ENCODE data around the gene DDRGK1.
A peak's percentile ranks its signal among the peaks of the same experiment; 100 is the strongest.
"Not testable (repeated sequence)": the region's sequence is repeated elsewhere in the genome, so short reads cannot be mapped to it uniquely, and the experiment has no call there.

The DDRGK1 gene

DNA sequence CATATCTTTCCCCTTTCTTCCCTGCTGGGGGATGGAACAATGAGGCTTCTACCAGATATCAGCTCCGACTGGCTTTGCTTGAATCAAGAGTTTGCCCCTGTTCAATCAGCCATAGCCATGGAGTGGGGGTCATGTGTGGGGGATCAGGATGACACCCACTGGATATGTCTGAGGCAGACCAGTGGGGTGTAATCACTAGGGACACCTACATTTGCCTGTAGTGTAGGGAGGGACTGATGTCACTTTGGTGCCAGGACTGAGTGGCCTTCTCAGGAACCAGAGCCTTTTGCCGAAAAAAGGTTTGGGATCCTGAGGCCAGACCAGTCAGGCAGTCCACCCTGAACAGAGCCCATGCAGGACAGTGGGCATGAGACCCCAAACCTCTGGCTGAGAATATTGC is 5.9 kb upstream of the DDRGK1 start:
- no peak for DNase-seq

DNA sequence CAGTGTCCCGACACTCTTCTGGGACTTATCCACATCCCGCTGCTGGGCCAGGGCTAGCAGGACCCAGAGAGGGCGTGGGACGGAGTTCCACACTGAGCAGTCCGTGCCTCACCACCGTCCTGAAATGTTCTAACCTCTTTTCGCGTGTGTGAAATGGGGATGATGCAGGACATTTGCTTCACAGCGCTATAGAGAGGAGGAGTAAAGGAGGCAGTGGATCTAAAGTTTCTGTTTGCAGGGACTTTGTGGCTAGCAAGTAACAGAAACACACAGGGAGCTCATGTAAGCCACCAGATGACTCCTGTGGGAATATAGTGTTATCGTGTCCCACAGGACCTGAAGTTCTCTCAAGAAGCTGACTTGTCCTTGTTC is 5.5 kb upstream of the DDRGK1 start:
- DNase-seq: no peak

DNA sequence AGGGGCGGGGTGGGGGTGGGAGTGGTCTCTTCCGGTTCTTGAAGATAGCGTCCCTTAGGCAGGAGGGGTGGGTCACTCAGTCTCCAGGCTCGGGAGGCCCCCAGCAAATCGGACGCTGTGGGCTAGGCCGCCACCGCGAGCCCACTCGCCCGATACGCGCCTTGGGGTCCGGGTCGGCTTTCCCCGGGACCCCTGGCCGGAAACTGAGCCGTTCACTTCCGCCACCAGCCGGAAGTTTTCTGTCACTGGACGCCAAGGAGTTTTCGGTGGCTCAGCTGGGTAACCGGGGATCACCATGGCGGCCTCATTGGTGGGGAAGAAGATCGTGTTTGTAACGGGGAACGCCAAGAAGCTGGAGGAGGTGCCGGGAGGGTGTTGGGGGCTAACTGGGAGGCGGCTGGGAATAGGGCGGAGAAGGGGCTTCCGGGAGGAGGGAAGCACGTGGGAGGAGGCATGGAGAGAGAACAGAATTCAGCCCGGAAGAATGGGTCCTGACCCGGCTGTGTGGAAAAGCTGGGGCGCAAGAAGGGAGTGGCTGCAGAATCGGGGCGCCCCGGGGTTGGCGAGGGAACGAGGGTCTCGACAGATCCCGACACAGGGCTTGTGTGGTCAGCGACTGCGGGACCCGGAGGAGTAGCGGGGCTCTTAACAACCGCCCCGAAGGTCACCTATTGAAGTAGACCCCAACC is 4.9 kb upstream of the DDRGK1 start, which contains the start of gene ITPA:
ITPA (plus strand) TSS at position 242 of the 689 bp plus-strand sequence; CDS start at position 296, 54 bp downstream.
- DNase-seq: peak; percentile 18 to 23

DNA sequence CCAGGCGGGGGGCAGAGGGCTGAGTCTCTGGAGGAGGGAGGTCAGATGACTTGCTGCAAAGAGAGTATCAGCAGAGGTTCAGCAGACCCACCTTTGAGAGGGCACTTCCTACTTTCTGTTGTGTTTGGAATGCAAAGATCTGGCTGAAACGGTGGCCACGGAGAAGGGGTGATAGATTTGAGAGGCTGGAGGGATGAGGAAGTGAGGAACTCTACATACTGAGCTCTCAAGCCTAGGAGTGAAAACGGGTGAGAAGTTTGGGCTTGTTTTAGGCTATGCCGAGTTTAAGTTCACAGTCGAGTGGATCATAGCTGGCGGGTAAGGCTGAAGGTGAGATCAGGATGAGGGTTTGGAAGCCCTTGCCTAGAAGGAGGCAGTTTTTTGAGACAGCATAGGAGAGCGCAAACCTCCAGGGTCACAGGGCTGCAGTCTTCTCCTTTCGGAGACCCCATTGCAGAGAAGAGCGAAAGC is 4.3 kb upstream of the DDRGK1 start:
- DNase-seq: no peak

DNA sequence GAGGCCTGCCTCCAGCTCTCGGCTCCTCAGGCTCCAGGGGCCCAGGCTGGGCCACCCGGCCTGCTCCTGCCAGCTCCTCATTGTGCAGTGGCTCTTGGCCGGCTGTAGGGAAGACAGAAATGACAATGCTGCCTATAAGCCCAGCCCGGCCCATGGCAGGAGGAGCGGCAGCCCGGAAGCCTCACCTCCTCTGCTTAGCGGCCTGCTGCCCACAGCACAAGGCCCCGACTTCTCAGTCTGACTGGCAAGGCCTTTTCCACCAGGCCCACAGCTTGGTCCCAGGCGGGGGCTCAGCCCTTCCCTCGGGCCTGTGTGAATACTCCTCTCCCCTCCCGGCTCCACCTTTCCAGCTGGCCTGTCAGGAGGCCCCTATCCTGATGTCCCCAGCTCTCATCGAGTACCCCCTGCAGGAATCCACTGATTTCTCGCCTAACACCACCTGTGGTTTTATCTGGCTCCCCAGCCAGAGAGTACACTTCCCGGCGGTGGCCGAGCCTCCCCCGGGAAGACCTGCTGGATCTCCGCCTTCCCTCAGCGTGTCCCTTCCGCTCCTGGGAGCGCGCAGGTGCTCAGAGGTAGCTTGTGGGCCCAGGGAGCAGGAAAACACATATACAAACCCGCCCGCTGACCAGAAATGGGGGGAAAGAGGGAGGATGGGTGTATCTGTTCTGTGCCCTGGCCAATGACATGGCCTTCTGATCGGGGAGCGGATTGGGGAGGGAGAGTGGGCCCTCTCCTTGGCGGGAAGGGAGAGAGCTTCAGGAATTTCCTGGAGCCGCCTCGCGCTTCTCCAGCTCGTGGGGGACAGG is 963 bp downstream of the DDRGK1 start:
- DNase-seq: no peak

DNA sequence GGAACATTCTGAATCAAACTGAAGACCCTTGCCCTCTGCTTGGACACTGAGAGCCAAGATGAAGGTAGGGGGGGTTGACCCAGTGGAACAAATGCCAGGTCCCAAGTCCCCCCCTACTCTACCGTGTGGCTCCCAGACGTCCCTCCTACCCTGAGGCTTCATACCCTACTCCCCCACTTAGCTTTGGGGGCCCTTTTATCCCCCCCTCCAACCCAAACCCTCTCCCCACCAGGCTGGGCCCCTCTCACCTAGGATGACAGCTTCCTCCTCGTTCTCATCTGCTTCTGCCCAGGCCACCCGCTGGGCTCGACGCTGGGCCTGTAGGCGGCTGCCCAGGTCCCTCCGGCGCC is 1.5 kb downstream of the DDRGK1 start:
- DNase-seq: no peak

DNA sequence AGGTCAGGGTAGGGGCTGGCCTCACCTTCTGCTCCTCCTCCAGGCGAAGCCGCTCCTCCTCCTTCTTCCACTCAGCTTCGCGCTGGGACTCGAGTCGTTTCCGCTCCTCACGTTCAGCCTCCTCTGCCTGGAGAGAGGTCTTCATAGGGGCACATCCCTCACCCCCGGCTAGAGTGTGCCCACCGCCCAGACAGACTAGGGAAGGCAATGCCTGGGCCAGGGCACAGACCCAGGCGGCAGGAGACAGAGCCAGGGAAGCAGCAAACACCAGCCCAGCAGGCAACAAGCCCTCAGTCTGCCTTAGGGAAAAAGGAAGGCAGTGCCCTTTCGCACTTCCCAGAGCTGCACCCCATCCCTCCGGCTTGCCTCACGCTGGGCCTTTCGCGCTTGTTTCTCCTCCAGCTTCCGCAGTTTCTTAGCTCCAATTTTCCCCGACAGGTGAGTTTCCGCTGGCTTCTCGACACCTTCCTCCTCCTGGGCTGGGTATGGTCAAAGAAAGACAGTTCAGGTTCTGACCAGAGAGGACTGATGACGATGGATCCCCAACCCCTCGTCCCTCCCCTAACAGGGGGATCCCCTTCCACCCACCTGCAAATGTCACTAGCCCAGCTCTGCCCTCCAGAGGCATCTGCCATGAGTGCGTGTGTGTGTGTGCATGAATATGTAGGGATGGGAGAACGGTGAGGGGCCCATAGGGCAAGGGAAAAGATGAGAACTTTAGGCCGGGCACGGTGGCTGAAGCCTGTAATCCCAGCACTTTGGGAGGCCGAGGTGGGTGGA is 4.3 kb downstream of the DDRGK1 start:
- no peak for DNase-seq

DNA sequence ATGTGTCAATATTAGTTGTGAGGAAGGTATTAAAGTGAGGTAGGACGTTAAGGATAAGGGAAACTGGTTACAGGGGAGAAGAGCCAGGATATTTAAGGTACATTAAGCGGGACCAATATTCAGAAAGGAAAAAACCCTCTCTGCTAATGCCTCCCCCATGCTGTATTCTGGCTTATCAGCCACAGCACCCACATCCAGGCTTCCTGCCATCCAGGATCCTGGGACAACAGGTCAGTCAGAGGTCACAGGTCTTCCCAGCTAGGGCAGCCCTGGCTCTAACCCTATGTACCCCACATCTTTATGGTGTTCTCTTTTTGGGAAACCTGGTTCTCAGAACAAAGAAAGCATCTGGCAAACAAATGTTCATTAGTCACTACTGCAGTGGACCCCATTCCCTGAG is 5.3 kb downstream of the DDRGK1 start:
- DNase-seq: no peak

DNA sequence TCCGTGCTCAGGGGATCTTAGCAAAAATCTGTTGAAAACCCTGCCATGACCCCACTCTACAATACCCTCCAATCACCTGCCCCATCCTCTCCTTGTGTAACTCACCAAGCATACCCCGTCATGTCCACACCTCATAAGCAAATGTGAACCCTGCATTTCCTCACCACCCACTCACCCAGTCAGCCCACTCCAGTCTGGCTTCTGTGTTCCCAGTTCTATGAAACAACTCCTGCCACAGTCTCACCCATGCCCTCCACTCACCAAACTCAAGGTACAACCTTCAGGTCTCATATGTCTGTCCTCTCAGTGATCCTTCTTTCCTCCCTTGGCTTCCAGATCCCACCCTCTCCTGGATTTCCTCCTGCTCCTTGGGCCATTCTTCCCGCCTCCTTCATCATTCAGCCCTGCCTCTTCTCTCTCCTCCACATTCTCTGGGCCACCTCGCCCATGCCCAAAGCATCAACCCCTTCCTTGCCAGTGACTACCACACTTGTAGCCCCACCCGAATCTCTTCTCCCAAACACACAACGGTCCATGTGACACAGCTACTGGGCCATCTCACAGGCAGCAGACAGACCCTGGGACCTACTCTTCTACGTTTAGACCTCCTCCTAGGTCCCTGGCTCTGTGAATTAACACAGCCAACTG is 8.8 kb downstream of the DDRGK1 start:
- no peak for DNase-seq

DNA sequence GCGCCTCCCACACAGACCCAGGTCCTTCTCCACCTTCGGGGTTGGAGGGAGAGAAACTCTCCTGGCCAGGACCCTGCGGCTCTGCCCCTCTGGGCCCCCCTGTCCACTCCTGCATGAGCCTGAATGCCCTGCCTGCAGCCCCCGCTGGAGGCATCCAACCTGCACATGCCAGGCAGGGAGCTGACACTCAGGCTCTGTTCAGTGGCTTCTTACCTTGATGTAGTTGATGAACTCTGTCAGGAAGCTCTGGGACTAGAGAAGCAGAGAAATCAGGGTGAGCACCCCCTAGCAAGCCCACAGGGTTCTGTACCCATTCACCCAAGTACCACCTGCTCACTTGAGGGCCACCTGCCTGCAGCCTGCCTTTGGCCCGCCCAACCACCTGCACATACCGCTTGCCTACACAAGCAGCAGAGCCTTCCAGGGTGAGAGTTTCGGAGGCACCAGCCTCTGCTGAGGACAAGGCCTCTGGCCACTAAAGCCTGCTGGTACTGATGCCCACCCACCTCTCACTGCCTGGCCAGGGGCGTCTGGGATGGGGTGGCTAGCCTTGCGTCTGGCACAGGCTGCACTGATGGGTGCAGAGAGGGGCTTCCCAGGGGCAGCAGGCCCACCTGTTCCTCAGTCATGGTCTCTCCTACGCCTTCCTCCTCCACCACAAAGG is 9.7 kb downstream of the DDRGK1 start:
- DNase-seq: no peak

DNA sequence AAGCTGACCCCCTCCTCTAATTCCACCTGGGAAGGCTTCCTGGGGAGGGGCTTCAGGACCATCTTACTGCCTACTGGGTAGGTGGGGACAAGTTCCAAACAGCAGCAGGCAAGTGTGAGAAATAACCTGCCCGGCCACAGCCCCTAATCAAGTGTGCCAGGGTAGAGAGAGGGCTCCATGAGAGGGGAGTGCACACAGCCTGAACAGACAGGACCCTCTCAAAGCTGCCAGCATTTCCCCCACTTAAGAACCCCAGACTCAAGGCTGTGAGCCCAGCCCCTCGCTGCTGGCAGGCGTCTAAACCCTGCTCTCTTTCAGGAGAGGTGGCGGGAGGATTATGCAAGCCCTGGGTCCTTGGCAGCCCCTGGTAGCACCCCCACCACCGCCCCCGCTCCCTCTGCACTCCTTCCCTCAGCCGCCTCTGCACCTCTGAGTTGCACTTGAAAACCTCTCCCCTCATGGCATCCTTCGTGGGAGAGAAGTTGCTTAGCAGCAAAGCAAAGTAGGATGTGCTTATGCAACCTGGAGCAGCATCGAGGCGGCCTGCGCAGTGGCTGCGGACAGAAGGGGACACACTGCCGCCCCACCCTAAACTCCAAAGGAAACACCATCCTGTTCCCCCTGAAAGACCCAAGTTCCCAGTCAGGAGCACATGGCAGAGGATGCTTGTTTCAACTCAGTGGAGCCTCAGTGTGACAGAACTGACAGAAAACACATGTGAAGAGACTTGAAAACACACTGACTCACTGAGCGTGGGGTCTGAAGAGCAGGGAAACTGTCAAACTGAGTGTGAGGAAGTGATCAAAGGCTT is 10.5 kb downstream of the DDRGK1 start:
- no peak for DNase-seq

DNA sequence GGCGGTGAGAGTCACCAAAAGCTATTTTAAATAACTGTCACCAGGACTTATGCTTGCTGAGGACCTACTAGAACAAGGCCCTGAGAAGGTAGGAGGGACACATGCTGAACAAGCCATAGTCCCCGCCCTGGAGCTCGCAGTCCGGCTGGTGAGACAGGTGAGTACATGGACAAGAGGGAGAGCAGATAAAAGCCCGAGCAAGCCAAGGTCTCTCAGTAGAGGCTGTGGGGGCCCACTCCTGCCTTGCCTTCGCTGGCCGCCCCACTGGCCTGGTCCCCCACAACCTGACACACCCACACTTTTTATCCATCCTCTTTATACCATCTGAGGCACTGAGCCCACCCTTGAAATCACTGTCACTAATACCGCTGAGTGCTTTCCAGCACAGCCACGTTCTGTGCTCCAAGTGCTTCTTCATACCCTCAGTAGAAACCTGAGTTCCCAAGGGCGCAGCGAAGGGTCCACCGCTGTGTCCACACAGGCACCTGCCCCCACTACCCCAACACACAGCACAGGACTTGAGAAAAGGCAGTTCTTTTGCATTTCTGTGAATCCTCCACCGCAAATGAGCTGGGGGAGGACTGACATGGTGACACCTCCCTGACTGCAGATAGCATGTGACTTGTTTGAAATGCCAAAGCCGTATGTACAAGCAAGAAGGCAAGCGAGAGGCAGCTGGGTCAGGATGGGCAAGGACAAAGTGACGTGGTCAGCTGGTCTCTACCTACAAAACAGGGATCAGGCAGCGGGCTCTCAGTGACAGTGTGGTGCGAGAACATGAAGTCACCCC is 12.1 kb downstream of the DDRGK1 start:
- no peak for DNase-seq

DNA sequence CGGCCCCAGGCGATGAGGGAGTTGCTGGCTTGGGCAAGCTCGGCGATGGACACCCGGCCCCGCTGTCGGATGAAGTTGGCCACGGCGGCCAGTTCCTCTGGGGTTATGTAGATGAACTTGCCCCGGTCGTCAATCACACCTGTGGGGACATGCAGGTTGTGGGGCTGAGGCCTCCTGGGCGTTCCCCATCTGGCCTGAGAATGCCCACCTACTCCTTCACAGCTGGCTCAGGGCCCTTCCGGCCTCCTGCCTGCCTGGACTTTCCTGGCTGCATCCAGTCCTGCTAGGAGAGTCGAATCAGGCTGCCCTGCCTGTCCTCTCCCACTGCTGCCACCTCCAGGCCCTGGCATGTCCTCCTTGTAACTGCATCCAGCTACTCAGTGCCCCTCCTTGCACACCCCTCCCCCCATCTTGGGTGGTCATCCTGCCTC is 13.8 kb downstream of the DDRGK1 start:
- DNase-seq: no peak

DNA sequence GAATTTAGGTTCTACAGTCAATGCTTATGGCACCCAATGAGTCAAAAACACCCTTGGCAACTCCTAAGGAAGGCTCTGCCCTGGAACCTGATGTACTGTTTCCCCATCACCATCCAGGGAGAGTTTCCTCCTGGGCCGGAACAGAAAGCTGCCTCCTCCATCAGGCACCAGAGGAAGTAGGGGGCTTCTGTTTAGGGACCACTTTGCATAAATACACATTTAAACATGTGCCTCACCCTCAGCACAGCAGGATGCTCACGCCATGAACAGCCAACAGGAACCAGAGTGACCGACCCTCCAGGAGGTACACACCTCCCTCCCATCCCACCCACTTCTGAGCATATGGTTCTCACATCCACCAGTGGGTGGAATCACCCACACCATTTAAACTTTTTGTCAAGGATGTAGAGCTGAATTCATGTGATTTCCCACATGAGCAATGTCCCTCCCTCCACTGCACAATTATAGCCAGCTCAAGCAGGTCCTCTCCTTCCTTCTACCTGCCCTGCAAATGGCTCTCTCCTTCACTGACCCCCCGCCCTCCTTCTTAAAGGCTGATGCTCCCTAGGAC is 14.8 kb downstream of the DDRGK1 start:
- DNase-seq: no peak

DNA sequence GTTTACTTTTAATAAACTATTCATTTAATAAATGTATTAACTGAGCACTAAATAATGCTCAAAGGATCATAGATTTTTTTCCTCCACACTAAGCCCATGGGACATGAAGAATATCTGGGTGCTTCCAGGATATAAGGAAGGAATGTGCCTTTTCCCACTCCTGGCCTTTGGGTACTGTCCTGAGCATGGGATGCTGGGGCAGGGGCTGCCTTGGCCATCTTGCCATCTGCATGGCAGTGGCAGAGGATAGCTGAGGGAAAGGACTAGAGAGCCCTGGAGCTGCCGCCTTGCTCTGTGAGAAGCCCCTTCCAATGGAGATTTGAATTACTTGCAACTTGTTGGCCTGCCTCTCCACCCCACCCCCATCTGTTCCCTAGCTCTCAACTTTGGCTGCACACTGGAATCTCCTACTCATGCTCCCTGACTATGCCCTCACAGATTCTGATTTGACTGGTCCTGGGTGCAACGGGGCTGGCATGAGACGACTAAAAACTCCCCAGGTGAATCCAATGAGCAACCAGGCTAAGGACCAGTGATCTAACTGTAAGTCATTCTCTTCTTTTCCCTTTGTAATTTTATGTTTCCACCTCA is 15.6 kb downstream of the DDRGK1 start:
- DNase-seq: no peak

DNA sequence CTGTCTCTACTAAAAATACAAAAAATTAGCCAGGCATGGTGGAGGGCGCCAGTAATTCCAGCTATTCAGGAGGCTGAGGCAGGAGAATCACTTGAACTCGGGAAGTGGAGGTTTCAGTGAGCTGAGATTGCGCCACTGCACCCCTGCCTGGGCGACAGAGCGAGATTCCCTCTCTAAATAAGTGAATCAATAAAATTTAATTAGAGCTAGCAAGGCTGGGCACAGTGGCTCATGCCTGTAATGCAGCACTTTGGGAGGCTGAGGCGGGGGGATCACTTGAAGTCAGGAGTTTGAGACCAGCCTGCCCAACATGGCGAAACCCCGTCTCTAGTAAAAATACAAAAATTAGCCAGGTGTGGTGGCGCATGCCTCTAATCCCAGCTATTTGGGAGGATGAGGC is 16.6 kb downstream of the DDRGK1 start:
- DNase-seq: not testable (repeated sequence)

DNA sequence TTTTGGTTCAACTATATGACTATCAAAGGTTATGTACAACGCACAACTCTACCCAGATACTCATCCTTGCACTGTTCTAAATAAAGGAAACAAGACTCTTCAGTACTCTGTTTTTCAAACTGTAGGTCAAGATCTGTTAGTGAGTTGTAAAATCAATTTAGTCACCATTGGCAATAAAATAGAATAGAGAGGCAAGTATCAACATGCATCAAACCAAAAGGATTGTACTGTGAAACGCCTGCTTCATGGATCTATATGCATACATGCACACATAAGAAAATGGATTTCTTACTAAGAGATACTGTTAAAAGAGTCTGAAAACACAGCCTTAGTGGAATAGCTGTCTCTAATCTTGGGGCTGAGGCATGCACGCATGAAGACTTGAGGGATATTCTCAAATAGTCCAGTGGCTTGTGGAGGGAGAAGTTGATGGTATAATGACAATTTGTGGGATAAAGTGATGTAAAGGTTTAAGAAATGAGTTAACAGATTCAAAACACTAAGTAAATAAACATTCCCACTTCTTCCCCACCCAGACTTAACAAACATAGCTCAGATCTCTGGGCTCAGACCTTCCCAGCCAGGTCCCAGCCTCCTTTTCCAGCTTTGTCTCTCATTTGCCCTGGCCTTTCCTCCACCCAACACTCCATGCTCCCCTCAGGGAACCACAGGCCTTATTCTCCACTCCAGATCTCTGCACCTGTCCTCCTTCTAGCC is 20.4 kb downstream of the DDRGK1 start:
- DNase-seq: no peak

DNA sequence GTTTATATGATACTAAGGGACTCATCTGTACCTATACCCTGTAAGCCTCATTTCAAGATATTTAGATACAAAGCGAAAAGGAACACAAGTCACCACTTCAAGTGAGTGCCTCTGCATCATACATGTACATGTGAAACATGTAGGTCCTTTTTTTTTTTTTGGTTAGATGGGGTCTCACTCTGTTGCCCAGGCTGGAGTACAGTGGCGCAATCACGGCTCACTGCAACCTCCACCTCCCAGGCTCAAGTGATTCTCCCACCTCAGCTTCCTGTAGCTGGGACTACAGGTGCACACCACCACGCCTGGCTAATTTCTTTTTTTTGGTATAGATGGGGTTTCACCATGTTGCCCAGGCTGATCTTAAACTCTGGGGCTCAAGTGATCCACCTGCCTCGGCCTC is 22.1 kb downstream of the DDRGK1 start:
- not testable (repeated sequence) for DNase-seq

DNA sequence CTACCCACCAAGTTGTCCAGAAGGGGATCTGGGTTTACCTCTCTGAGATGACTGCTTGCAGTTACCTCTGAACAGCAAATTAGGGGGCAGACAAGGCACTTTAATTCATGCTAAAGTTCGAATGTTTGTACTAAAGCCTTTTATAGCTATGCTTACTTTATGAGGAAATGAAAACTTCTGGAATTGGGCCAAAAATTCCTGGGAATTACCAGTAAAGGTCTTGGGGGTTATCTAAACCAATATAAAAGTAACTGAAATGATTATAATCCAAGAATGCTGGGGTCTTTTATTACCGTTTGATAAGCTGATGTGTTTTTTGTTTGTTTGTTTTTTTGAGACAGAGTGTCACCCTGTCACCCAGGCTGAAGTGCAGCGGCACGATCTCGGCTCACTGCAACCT is 23.2 kb downstream of the DDRGK1 start:
- no peak for DNase-seq
